BE2C (cell line): ENCODE results near the gene SPAG16.

ENCODE experiments used
- DNase-seq: peaks from one replicate; pipeline ENCODE4 v3.0.0-alpha.2; 2020
- H3K27me3 ChIP-seq: fragments of 250-450 bp; sonication (Bioruptor Pico); 2 replicates; pipeline ENCODE4 v1.5.1; 2020; ENCODE audit warnings: mild to moderate bottlenecking
- H3K36me3 ChIP-seq: fragments of 250-450 bp; sonication (Bioruptor Pico); 2 replicates; pipeline ENCODE4 v1.5.1; 2020; ENCODE audit warnings: mild to moderate bottlenecking
- H3K4me1 ChIP-seq: fragments of 250-450 bp; sonication (Bioruptor Pico); 2 replicates; pipeline ENCODE4 v1.5.1; 2020
- H3K4me3 ChIP-seq: 2 replicates; pipeline ENCODE4 v1.5.1; 2011; ENCODE audit warnings: low read depth, low read length
- H3K9me3 ChIP-seq: fragments of 250-450 bp; sonication (Bioruptor Pico); 2 replicates; pipeline ENCODE4 v1.5.1; 2020
- CTCF ChIP-seq: IDR thresholded peaks from 2 replicates; pipeline ENCODE4 v1.5.1; 2012; ENCODE audit warnings: mild to moderate bottlenecking, low read depth, low read length

Gene SPAG16

DNA sequence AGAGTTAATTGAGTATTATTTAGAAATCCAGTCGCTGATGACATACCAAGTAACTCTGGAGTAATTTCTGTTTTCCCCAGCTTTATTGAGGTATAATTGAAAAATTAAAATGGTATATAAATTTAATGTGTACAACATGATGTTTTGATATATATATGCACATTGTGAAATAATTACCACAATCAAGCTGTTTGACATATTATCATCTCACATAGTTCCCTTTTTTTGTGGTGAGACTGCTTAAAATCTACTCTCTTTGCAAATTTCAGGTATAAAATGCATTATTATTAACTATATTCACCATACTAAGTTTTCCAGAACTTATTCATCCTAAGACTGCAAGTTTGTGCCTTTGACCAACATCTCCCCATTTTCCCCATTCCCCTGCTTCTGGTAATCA, 25.0 kb upstream of the SPAG16 start:
- H3K9me3 ChIP-seq, result no peaks in the 10 kb centered on the region
- TF ChIP-seq CTCF, result no peak
- H3K36me3 ChIP-seq, result no peaks in the 10 kb centered on the region
- H3K27me3 ChIP-seq, result no peaks in the 10 kb centered on the region
- H3K4me3 ChIP-seq, result no peak overlapping the region
- H3K4me1 ChIP-seq, result peaks cover 6% of the 10 kb centered on the region; the same call in 1 of the 2 replicates
- no peak for DNase-seq

DNA sequence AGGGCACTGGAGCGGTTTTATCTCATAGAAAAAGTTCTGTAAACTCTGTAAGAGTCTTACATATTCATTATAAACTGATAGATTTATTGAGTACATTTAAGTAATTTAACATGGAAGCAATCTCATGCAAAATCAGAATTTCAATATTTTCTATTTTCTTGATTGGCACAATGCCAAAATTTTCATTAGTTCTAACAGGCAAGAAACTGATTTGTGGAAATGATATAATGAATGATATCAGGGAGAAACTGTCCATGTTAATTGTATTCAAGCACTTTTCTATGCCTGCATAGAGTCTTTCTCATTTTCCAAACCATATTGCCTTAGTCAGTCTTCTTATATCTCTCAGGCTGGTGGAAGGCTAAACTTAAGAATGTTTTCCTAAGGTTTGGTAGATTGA, 23.0 kb upstream of the SPAG16 start:
- peaks cover 7% of the 10 kb centered on the region for H3K4me1 ChIP-seq
- H3K9me3 ChIP-seq, result no peaks in the 10 kb centered on the region
- DNase-seq, result no peak
- no peak overlapping the region for H3K4me3 ChIP-seq
- no peak for TF ChIP-seq CTCF
- H3K27me3 ChIP-seq, result no peaks in the 10 kb centered on the region
- H3K36me3 ChIP-seq, result no peaks in the 10 kb centered on the region

GRCh38 chr2:213261715-213262114, 22.5 kb upstream of the SPAG16 start:
- DNase-seq, result no peak
- no peaks in the 10 kb centered on the region for H3K27me3 ChIP-seq
- H3K4me1 ChIP-seq, result peaks cover 11% of the 10 kb centered on the region
- no peak overlapping the region for H3K4me3 ChIP-seq
- no peak for TF ChIP-seq CTCF
- no peaks in the 10 kb centered on the region for H3K36me3 ChIP-seq
- no peaks in the 10 kb centered on the region for H3K9me3 ChIP-seq

GRCh38 chr2:213265679-213266078, 18.6 kb upstream of the SPAG16 start:
- Histone ChIP-seq H3K27me3 (no peaks in the 10 kb centered on the region), H3K4me3 (no peak overlapping the region), H3K9me3 (no peaks in the 10 kb centered on the region), H3K36me3 (no peaks in the 10 kb centered on the region), H3K4me1 (peaks cover 11% of the 10 kb centered on the region)
- no peak for DNase-seq
- TF ChIP-seq CTCF, result no peak

GRCh38 chr2:213266421-213266820, 17.8 kb upstream of the SPAG16 start:
- no peaks in the 10 kb centered on the region for H3K27me3 ChIP-seq
- no peaks in the 10 kb centered on the region for H3K9me3 ChIP-seq
- peaks cover 10% of the 10 kb centered on the region for H3K4me1 ChIP-seq
- no peak overlapping the region for H3K4me3 ChIP-seq
- DNase-seq, result no peak
- no peaks in the 10 kb centered on the region for H3K36me3 ChIP-seq
- no peak for TF ChIP-seq CTCF

DNA sequence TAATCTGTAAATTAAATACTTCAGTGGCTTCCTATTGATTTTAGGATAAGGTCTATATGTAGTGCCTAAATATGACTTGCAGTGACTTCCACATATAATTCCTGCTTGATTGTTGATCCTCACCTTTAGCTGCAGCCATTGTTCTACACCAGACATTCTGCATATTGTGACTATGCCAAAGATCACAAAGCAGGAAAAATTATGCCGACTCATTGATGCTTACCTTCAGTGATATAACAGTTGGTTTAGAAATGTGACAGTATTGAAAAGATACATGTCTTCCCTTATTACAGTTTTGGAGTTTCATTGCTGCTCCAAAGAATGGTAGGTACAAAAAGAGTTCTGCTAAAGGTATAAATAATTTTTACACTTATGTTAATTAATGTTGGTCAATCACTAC, 12.3 kb upstream of the SPAG16 start:
- Histone ChIP-seq H3K27me3 (no peaks in the 10 kb centered on the region), H3K36me3 (no peaks in the 10 kb centered on the region), H3K4me1 (no peaks in the 10 kb centered on the region), H3K4me3 (no peak overlapping the region), H3K9me3 (no peaks in the 10 kb centered on the region)
- no peak for DNase-seq
- TF ChIP-seq CTCF, result no peak
